ENCODE measurements around the gene NLRP9. TPM values are rescaled to one million over a fixed set of nuclear protein-coding genes. Genes with fewer than 3 reads are reported as not detected.
A peak's percentile ranks its signal among the peaks of the same experiment; 100 is the strongest.

Gene NLRP9
- total RNA-seq, 1 donor: not detected

GRCh38 chr19:55659822-55660221 is 78.4 kb downstream of the NLRP9 start:
- no peaks in the 10 kb centered on the region for H3K9me3 ChIP-seq (ENCODE audit: low read depth, low read length)
- H3K27ac ChIP-seq (ENCODE audit: low read depth, low read length): no peak overlapping the region
- no peak for DNase-seq (ENCODE audit: insufficient read length, low spot score, missing footprints)
- H3K79me2 ChIP-seq (ENCODE audit: insufficient read depth, low read length): peaks cover 97% of the 10 kb centered on the region
- no peaks in the 10 kb centered on the region for H3K27me3 ChIP-seq (ENCODE audit: insufficient read depth, low read length)
- peaks cover 42% of the 10 kb centered on the region for H3K36me3 ChIP-seq (ENCODE audit: insufficient read depth, low read length)
- peaks cover 79% of the 10 kb centered on the region for H4K20me1 ChIP-seq (ENCODE audit: insufficient read depth, low read length)
- H3K4me1 ChIP-seq (ENCODE audit: insufficient read depth, low read length): peaks cover 30% of the 10 kb centered on the region
- no peak for TF ChIP-seq CTCF (IDR thresholded peaks at IDR 0.05; ENCODE audit: extremely low read depth, low read depth, low read length)
- H3K4me2 ChIP-seq (ENCODE audit: insufficient read depth, low read length): no peak overlapping the region
- no peak overlapping the region for H2AFZ ChIP-seq (ENCODE audit: low read length)
- no peak overlapping the region for H3K4me3 ChIP-seq (ENCODE audit: insufficient read depth, low read length)

GRCh38 chr19:55658846-55659459 is 79.2 kb downstream of the NLRP9 start:
- H3K27me3 ChIP-seq (ENCODE audit: insufficient read depth, low read length): no peaks in the 10 kb centered on the region
- H3K9me3 ChIP-seq (ENCODE audit: low read depth, low read length): no peaks in the 10 kb centered on the region
- H2AFZ ChIP-seq (ENCODE audit: low read length): no peak overlapping the region
- no peak overlapping the region for H3K4me2 ChIP-seq (ENCODE audit: insufficient read depth, low read length)
- TF ChIP-seq CTCF (IDR thresholded peaks at IDR 0.05; ENCODE audit: extremely low read depth, low read depth, low read length): no peak
- H3K36me3 ChIP-seq (ENCODE audit: insufficient read depth, low read length): peaks cover 34% of the 10 kb centered on the region
- H3K27ac ChIP-seq (ENCODE audit: low read depth, low read length): peak overlapping the region; percentile 56
- H4K20me1 ChIP-seq (ENCODE audit: insufficient read depth, low read length): peaks cover 72% of the 10 kb centered on the region
- H3K4me3 ChIP-seq (ENCODE audit: insufficient read depth, low read length): no peak overlapping the region
- H3K4me1 ChIP-seq (ENCODE audit: insufficient read depth, low read length): peaks cover 30% of the 10 kb centered on the region
- peak; percentile 23 for DNase-seq (ENCODE audit: insufficient read length, low spot score, missing footprints)
- H3K79me2 ChIP-seq (ENCODE audit: insufficient read depth, low read length): peaks cover 89% of the 10 kb centered on the region

Small RNA genes lying within 50 kb of the gene (small RNA-seq; reads per million reads assigned to genes)
- gene AC010525.2: not detected

Other genes with a start within 250 kb of the NLRP9 start
- gene SSC5D, start 250.0 kb downstream of the NLRP9 start, total RNA-seq: 22.7 and 77.4 TPM in 2 replicates
- gene SBK2, start 201.3 kb downstream of the NLRP9 start, total RNA-seq: not detected in 2 replicates
- gene SBK3, start 192.9 kb downstream of the NLRP9 start, total RNA-seq: not detected in 2 replicates
- 6.9 and 7.4 TPM in 2 replicates for gene ZNF579, start 157.6 kb downstream of the NLRP9 start, total RNA-seq
- 2.9 and 3.6 TPM in 2 replicates for gene FIZ1, start 138.9 kb downstream of the NLRP9 start, total RNA-seq
- gene ZNF524, start 138.1 kb downstream of the NLRP9 start, total RNA-seq: 11.2 TPM in 2 replicates
- gene ZNF865, start 132.8 kb downstream of the NLRP9 start, total RNA-seq: 1.4 and 1.5 TPM in 2 replicates
- 6.5 and 8.7 TPM in 2 replicates for gene ZNF784, start 113.8 kb downstream of the NLRP9 start, total RNA-seq
- gene ZNF580, start 97.4 kb downstream of the NLRP9 start, total RNA-seq: 6.5 and 8.3 TPM in 2 replicates
- 25.7 and 28.6 TPM in 2 replicates for gene ZNF581, start 94.8 kb downstream of the NLRP9 start, total RNA-seq
- gene CCDC106, start 90.2 kb downstream of the NLRP9 start, total RNA-seq: 10.5 and 13.3 TPM in 2 replicates
- 64.5 and 70.2 TPM in 2 replicates for gene U2AF2, start 83.4 kb downstream of the NLRP9 start, total RNA-seq
- 25.0 and 31.5 TPM in 2 replicates for gene EPN1, start 63.2 kb downstream of the NLRP9 start, total RNA-seq
- gene RFPL4A, start 20.7 kb upstream of the NLRP9 start, total RNA-seq: not detected in 2 replicates
- gene RFPL4AL1, start 30.7 kb upstream of the NLRP9 start, total RNA-seq: not detected in 2 replicates
- gene NLRP11, start 93.6 kb upstream of the NLRP9 start, total RNA-seq: not detected in 2 replicates
- gene NLRP4, start 98.1 kb upstream of the NLRP9 start, total RNA-seq: not detected in 2 replicates
- gene NLRP13, start 193.9 kb upstream of the NLRP9 start, total RNA-seq: not detected in 2 replicates
- not detected in 2 replicates for gene NLRP8, start 209.4 kb upstream of the NLRP9 start, total RNA-seq
- not detected in 2 replicates for gene NLRP5, start 248.4 kb upstream of the NLRP9 start, total RNA-seq

All from osteoblast (primary cell).